HG02852 (cell line): Measurements from ENCODE around the gene EHBP1L1.
"Not testable (repeated sequence)": the region's sequence is repeated elsewhere in the genome, so short reads cannot be mapped to it uniquely, and the experiment has no call there.

Experiments used
- ATAC-seq: cut with Tn5 transposase; IDR thresholded peaks from one replicate; pipeline ENCODE4 v1.9.1; 2021; ENCODE audit warnings: mild to moderate bottlenecking, moderate library complexity; ENCODE audit not compliant: unreplicated experiment

EHBP1L1 gene

DNA sequence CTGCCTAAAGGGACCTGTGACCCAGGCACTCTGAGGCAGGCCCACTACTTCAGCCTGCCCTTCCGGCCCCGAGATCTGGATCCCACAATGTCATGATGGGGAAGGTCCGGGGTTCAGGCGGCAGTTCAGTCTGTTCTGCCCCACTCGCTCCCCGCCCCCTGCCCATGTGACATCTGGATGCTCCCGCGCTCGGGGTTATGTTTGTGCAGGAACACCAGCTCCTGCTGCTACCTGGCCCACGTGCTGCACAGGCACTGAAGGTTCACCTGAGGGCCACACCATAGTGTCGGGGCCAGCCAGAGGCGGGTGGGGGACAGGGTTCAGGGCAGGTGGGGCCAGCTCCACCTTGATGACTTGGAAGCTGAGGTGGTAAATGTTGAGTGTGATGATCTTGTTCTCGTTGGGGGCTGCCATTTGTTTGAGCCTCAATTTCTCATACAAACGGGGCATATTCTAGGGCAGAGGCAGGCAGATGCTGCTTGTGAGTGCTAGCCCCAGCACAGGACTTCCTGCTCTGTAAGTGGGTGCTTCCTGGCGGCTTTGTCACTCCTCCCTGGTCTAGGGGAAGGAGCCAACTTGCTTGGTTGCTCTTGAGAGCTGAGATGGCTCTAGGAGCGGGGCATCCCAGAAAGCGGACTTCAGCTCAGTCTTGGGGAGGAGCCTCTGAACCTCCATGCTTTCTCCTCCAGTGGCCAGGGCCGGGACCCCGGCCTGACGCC is 57.7 kb downstream of the EHBP1L1 start:
- ATAC-seq: no peak

DNA sequence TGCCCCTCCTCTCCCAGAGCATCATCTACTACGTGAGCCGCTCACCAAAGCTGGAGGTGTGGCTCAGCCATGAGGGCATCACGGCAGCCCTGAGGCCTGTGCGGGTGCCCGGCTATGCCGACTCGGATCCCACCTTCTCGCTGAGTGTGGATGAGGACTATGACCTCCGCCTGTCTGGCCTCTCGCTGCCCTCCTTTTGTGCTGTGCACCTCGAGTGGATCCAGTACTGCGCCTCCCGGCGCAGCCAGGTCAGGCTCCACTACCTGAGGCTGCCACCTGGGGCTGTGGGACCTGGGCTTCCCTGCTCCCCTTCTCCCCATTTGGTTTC is 58.2 kb downstream of the EHBP1L1 start:
- no peak for ATAC-seq

DNA sequence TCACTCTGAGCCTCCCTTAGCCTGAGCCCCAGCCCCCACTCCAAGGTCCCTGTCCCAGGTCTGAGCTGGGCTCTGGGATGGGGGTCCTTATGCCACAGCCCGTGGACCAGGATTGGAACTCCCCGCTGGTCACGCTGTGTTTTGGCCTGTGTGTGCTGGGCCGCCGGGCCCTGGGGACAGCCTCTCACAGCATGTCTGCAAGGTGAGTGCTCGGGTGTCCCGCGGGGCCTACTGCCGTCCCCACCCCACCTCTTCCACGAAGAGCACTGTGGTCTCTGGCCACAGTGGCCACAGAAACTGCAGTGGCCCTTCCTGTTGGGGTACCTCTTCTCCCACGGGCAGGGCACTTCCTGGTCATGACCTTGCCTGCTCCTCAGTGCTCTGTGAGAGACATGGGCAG is 58.6 kb downstream of the EHBP1L1 start:
- ATAC-seq: no peak

DNA sequence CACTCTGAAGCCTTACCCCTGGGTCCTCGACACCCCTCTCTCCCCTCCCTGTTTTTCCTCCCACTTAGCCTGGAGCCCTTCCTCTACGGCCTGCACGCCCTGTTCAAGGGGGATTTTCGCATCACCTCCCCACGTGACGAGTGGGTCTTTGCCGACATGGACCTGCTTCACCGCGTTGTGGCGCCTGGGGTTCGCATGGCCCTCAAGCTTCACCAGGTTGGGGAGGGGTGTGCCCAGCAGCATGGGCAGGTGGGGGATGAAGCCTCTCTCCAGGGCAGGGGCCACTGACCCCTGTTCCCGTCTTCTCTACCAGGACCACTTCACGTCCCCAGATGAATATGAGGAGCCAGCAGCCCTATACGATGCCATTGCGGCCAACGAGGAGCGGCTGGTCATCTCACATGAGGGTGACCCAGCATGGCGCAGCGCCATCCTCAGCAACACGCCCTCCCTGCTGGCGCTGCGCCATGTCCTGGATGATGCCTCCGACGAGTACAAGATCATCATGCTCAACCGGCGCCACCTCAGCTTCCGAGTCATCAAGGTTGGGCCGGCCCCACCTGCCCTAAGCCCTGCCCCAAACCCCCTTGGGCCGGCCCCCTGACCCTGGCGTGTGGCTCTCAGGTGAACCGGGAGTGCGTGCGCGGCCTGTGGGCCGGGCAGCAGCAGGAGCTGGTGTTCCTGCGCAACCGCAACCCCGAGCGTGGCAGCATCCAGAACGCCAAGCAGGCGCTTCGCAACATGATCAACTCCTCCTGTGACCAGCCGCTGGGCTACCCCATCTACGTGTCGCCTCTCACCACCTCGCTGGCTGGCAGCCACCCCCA is 59.3 kb downstream of the EHBP1L1 start:
- ATAC-seq: no peak

DNA sequence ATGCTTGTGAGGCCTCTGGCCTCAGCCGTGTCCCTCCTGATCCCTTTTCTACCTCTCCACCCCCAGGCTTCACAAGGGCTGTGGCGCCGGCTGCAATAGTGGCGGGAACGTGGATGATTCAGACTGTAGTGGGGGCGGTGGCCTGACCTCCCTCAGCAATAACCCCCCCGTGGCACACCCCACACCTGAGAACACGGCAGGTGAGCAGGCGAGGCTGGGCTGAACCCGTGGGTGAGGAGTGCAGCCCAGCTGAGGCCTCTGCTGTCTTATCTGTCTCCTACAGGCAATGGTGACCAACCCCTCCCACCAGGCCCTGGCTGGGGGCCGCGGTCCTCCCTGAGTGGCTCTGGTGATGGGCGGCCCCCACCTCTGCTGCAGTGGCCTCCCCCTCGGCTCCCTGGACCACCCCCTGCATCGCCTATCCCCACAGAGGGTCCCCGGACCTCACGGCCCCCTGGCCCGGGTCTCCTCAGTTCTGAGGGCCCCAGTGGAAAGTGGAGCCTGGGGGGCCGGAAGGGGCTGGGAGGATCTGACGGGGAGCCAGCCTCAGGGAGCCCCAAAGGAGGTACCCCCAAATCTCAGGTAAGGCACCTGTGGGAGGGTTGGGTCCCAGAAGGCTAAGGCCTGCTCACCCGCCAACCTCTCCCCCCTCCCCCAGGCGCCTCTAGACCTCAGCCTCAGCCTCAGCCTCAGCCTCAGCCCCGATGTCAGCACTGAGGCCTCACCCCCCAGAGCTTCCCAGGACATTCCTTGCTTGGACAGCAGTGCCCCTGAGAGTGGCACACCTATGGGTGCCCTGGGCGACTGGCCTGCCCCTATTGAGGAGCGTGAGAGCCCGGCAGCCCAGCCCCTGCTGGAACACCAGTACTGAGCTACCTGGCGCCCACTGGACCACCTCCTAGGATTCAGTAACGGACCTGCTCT is 60.5 kb downstream of the EHBP1L1 start:
- ATAC-seq: no peak

DNA sequence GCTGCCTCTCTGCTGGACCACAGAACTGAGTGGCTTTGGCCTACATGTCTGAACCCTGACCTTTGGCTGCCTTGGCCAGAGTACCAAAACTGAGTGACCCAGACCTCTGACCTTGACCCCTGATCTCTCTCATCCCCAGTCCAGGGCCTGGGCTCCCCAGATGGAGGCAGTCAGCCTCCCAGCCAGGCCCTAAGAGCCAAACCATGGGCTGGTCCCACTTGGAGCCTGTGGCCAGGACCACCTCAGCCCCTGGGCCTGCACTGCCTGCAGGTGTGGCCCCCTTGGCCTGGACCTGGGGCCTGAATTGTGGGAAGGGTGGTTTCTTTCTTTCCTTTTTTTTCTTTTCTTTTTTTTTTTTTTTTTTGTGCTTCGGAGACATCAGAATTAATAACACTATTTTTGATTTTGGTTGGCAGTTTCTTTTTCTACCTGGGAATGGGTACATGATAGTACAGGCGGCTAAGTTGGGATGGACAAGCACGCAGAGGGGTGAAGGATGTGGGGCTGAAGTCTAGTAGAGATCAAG is 61.2 kb downstream of the EHBP1L1 start:
- ATAC-seq: no peak

DNA sequence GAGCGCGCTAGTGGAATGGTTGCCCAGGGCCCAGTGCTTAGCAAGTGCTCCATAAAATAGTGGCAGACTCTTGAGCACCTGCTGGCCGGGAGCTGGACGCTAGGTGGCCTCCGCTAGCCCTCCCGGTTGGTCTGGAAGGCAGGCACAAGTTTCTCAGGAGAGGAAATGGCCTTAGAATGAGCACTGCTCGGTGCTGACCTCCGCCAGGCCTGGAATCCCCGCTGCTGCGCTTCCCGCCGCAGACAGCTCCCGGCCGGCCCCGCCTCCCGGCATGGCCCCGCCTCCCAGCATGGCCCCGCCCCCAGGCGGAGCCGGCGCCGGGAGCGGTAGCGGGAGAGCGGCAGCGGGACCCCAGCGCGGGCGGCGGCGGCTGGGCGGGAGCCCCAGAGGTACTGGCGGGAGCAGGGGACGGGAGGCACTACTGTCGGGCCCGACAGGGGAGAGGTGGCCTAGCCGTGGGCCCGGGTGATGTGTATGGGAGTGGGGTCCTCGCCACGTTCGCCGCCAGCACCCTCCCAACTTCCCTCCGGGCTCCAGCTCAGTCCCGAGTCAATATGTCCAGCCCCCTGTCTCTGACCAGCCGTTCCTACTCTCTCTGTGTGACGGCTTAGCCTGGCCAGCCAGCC is 62.1 kb downstream of the EHBP1L1 start, which contains the start of gene SIPA1:
TSS of gene SIPA1 (plus strand) at position 308 of the 626 bp plus-strand sequence. CDS start 2,821 bp downstream, outside the sequence.
- peak; percentile 62 for ATAC-seq

DNA sequence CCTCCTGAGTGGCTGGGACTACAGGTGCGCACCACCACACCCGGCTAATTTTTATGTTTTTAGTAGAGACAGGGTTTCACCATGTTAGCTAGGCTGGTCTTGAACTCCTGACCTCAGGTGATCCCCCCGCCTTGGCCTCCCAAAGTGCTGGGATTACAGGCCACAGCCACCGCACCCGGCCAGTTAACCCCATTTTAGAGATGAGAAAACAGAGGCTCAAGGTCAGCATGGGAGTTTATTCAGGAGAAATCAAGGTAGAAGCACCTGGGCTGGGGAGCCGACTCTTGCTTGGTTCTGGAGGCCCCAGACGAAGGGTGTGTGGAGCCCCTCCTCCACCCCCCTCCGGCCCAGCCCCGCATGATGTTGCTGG is 63.4 kb downstream of the EHBP1L1 start:
- ATAC-seq: not testable (repeated sequence)

DNA sequence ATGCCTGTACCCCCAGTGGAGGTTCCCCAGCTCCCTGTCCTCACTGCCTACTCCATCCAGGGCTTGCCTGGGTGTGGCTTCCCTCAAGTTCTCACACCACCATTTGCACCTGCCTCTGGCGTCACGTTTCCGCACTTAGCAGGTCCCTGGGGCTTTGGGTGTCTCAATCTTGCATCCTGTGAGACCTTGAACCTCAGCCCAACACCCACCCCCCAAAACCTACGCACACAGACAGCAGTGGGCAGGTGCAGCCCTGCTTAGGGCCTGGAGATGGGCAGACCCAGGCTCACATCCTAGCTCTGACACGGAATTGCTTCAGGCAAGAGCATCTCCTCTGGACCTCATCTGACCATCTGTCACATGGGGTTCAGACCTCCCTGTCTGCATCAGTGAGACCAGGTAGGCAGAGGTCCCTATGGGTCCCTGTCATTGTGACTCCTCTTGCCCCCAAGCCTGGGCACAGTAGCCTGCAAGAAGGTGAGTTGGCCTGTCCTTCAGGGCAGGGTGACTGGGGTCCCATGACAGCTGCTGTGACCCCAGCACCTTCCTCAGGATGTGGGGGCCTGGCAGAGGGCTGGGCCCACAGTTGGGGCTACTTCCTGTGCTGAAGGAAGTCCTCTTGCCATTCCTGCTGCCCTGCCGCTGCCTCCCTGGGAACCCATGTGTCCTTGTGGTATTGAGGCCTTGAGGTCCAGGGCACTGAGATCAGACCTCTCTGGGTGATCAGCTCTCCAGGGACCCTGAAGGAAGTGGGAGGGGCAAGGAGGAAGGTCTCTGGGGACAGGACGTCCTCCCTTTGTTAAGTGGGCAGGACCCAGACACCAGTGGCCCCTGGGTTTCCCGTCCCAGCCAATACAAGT is 64.0 kb downstream of the EHBP1L1 start:
- no peak for ATAC-seq

DNA sequence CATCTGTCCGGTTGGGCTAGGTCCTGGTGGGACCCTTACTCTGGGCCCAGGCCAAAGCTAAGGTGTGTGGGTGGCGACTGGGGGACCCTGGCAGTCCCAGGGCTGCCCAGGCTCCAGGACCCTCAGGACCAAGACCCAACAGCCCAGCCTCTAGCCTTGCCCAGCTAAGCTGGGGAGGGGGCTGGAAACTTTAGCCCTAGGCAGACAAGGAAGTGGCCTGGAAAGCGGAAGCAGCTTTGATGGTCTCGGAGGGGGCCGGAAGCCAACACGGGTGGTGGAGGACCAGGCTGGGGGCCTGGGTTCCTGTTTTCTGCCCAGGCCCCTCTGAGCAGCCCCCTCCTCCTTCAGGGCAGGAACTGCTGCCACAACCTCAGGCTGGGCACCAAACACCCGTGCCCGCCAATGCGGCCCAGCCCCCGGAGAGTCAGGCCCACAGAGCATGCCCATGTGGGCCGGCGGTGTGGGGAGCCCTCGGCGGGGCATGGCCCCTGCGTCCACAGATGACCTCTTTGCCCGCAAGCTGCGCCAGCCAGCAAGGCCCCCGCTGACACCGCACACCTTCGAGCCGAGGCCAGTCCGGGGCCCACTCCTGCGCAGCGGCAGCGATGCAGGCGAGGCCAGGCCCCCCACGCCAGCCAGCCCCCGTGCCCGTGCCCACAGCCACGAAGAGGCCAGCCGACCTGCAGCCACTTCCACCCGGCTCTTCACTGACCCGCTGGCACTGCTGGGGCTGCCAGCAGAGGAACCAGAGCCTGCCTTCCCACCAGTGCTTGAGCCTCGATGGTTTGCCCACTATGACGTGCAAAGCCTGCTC is 64.8 kb downstream of the EHBP1L1 start:
- no peak for ATAC-seq

DNA sequence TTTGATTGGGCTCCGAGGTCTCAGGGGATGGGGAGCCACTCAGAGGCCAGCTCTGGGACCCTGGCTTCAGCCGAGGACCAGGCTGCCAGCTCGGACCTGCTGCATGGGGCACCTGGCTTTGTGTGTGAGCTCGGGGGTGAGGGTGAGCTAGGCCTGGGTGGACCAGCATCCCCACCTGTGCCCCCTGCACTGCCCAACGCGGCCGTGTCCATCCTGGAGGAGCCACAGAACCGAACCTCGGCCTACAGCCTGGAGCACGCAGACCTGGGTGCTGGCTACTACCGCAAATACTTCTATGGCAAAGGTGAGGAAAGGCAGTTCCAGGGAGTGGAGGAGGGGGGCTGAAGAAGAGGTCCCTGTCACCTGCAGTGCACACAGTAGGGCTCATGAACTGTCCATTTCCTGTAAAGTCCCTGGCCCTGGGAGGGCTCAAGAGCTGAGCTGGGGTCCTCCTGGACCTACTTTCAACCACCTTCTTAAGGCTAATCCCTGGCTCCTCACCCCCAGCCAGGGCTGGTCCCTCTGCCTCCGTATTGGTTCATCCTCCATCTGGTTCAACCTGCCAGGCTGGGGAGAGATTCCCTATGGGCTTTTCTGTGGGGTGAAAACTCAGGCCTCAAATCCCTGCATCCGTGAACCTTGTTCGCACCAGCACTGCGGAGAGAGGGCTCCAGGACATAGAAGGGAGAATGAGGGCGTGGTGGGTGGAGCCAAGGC is 65.6 kb downstream of the EHBP1L1 start:
- ATAC-seq: no peak
